C1 segment of cervical spinal cord (tissue), 14 donors: ENCODE results near the gene ANKS1A.
"Not testable (repeated sequence)": the region's sequence is repeated elsewhere in the genome, so short reads cannot be mapped to it uniquely, and the experiment has no call there.

Experiments used
- DNase-seq, 14 donors: peaks; one replicate each; lab custom pipeline; 2025; lab: John Stamatoyannopoulos, UW

The ANKS1A gene

DNA sequence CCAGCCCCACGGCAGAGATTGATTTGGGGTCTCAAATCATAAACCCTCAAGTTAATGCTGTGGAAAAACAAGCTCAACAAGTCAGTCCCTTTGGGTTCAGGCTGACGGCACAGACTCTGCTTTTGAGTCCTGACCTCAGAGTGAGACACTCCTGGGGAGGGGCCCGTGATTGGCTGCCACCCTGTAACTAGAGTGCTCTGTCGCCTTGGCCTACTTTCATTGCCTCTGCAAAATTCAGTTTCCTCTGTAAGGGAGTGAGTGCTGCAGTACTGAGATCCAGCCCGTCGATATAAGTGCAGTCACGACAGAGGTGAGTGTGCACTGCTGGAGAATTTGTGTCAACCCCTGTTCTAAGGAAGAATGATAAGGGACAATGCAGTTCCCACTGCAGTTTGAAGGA, 105.6 kb downstream of the ANKS1A start:
- no peak for DNase-seq

DNA sequence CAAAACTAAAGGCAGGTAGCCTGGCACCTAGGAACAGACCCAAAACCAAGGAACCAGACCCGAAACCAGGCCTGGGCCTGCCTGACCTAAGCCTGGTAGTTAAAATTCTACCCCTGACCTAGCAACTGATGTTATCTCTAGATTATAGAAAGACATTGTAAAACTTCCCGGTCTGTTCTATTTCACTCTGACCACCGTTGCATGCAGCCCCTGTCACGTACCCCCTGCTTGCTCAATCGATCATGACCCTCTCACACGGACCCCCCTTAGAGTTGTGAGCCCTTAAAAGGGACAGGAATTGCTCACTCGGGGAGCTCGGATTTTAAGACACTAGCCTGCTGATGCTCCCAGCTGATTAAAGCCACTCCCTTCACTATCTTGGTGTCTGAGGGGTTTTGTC, 109.4 kb downstream of the ANKS1A start:
- DNase-seq = not testable (repeated sequence)

DNA sequence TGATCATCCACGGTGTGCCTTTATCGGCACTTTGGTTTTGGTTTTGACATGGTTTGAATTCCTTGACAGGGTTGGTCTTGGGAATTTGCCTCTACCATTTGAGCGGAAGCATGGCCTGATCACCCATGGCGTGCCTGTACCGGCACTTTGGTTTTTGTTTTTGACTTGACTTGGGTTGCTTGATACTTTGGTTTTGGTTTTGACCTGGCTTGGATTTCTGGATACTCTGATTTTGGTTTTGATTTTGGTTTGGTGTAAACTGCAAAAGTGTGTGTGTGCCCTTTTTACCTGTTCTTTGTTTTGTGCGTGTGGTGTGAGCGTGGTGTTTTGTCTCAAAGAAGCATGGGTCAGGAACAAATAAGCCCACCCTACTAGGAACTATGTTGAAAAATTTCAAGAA, 110.1 kb downstream of the ANKS1A start:
- DNase-seq = not testable (repeated sequence)

DNA sequence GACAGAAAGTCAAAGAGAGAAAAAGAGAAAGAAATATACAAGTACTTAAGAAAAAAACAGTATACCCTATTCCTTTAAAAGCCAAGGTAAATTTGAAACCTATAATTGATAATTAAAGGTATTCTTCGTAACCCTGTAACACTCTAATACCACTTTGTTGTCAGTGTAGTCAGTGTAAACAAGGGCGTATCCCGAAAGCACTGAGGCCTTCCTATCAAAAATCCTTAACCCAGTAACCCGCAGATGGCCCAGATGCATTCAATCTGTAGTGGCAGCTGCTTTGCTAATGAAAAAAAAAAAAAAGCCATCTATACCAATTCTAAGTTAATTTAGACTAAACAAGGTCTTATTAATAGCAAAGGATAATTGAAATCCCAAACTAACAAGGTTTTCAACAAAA, 110.9 kb downstream of the ANKS1A start:
- DNase-seq = not testable (repeated sequence)

DNA sequence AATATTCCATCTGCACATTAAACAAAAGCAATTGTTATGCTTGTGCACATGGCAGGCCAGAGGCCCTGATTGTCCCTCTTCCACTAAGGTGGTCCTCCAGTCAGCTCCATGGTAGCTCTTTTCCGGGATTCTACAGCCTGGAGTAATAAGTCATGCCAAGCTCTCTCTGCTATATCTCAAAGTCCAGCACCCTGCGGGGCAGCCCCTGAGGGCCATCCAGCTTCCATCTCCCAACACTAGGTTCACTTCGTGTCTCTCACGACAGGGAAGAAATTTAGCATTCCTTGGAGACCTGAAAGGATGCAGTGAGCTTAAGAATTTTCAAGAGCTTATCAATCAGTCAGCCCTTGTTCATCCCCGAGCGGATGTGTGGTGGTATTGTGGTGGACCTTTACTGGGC, 112.3 kb downstream of the ANKS1A start:
- DNase-seq = not testable (repeated sequence)

DNA sequence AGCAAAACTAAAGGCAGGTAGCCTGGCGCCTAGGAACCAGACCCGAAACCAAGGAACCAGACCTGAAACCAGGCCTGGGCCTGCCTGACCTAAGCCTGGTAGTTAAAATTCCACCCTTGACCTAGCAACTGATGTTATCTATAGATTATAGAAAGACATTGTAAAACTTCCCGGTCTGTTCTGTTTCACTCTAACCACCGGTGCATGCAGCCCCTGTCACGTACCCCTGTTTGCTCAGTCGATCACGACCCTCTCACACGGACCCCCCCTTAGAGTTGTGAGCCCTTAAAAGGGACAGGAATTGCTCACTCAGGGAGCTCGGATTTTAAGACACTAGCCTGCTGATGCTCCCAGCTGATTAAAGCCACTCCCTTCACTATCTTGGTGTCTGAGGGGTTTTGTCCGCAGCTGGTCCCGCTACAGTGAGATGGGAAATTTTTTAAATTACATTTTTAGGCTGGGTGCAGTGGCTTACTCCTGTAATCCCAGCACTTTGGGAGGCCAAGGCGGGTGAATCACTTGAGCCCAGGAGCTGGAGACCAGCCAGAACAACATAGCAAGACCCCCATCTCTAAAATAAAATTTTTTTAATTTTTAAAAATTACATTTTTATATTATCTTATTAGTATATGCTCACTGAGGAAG, 115.0 kb downstream of the ANKS1A start:
- not testable (repeated sequence) for DNase-seq

DNA sequence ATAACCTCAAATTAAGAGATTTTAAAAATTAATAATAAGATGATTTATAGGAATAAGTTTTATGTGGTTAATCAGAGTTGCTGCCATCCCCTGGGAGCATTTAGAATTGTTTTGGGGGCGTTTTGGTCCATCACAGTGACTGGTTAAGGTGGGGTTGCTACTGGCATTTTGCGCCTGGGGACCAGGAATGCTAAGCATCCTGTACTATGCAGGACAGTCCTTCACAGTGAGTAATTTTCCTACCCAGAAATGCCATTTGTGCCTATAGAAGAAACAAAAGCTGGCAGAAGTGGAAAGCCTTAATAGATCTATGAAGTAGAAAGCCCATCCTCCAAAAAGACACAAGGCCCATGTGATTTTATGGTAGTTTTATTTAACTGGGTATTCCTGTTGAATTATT, 118.0 kb downstream of the ANKS1A start:
- no peak for DNase-seq

DNA sequence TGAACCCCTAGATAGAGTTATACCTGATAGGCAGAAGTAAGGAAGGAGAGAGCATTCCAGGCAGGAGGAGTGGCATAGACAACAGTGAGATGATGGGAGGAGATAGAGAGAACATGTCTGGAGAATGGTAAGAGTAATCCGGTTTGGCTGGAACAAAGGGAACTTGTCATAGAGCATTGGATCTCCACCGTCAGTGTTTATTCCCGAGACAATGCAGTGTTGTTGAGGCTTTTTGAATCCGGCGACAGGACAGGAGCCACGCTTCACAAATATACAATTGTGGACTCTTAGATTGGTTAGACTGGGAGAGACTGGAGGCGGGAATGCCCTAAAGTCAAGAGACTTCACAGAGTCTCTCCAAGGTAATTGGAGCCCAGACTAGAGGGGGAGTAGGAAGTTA, 119.8 kb downstream of the ANKS1A start:
- peak in 10 of 14 donors; percentile 11 to 70 (median 49) for DNase-seq

DNA sequence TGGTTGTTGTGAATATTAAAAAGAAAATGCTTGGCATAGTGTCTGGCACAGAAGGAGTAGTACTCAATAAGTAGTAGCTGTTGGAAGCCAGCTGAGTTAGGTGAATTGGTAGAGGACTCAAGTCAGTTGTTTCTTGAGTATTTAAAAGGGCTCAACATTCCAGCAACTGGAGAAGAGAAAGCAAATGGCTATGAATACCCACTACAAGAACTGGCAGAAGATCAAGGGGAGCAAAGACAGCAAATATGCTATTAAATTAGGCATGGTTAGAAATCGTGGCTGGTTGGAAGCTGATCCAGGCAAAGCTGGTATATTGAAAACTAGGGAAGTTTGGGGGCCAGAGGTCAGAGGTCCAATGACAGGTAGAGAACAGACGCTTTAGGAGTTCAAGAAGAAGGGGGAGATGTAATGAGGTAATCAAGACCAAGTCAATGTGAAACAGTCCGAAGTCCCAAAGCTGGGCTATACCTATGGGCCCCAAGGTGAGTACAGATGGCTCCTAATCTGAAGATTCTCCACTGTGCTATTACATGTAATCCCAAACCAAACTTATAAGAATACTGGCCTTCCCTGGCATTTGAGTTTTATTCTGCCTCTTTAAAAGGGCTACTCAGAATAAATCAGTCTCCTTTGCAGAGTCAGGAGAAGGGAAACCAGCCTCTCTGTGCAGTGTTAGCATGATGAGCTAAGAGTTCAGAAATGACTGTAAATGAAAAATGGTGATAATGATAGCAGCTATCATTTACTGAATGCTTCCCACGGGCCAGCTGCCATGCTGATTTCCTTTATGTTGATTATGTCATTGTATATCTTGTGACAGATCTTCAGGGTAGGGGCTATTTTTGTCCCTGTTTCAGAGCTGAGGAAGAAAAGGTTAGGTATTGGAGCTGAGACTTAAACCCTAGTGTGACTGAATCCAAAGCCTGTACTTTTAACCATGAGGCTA, 122.3 kb downstream of the ANKS1A start:
- DNase-seq = no peak

DNA sequence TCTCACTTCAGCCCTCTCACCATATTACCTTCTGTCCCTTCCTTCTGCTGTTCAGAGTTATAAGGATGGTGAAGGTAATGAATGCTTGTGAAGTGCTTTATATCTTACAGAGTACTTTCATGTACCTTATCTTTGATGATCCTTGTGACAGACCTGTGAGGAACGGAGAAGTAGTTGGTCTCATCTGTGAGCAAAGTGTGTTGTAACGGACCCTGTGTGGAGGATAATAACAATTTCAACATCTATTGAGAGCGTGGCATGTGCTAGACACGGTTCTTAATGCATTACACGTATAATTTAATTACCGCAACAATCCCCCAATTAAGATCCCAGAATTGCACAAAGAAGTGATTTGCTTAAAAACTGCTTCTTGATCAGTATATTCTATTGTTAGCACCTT, 124.6 kb downstream of the ANKS1A start:
- no peak for DNase-seq

DNA sequence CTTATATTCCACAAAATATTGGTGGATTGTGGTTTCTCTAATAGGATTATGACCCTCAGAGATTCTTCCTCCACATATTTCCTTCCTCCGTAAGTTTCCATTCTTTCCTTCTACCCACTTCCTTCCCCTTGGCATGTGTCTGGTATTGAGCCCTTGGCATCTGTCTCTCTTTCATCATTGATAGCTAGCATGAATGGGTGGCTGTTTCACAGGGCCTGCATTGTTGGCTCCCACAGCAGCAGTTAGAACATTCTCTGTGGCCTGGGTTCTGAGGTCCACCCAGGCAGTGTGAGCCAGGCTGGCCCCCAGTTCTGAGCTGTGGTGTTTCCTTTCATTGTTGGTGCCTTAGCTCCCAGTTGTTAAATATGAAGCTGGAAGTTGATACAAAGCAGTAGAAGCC, 125.3 kb downstream of the ANKS1A start:
- DNase-seq = peak in 11 of 14 donors; percentile 18 to 71 (median 53)

DNA sequence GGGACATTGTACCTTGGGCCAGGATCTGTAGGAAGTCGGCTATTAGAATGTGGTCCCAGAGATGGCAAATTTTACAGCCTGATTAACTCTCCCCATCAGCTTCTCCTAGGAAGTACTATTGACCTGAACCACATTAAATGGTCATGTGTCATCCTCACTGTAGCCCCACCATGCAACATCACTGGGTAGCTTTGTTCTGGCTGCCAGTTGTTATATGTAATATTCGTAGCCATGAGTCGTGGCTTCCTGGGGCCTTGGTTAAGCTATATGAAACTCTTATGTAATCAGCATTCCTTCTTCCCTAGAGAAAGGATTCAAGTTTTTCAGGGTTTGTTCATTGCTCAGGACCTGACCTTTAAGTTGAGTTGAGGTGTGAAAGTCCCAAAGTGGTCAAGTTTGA, 125.7 kb downstream of the ANKS1A start:
- DNase-seq = no peak

DNA sequence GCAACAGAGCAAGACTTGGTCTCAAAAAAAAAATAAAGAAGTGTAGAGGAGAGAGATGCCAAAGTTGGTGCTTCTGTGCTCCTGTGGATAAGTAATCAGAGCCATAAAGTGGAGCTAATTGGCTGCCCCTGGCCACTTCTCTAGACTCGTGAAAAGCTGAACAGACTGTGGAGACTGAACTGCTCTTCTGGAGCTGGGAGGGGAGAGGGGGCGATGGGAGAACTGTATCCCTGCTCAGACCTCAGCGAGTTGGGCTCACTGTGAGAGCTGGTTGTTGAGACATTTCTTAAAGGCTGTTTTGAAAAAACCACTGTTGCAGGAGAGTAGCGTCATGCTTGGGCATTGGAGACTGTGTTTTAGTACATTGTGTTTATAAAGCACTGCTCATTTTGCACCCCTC, 126.4 kb downstream of the ANKS1A start:
- no peak for DNase-seq

DNA sequence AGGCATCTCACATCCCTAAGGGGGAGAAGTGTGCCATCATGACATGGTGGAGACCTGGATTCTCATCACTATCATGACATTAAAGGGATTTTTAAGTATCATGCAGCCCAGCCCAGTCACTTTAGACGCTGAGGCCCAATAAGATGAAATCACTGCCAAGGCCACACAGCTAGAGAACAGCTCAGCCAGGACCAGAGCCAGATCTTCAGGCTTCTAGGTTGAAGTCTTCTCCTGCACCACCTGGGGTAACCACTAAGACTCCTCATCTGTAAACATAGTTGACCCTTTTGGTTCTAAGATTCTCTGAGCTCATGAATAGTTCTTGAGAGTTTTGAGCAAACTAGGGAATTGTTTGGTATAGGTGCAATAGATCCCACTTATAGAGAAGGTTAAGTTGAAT, 126.9 kb downstream of the ANKS1A start:
- DNase-seq = no peak

DNA sequence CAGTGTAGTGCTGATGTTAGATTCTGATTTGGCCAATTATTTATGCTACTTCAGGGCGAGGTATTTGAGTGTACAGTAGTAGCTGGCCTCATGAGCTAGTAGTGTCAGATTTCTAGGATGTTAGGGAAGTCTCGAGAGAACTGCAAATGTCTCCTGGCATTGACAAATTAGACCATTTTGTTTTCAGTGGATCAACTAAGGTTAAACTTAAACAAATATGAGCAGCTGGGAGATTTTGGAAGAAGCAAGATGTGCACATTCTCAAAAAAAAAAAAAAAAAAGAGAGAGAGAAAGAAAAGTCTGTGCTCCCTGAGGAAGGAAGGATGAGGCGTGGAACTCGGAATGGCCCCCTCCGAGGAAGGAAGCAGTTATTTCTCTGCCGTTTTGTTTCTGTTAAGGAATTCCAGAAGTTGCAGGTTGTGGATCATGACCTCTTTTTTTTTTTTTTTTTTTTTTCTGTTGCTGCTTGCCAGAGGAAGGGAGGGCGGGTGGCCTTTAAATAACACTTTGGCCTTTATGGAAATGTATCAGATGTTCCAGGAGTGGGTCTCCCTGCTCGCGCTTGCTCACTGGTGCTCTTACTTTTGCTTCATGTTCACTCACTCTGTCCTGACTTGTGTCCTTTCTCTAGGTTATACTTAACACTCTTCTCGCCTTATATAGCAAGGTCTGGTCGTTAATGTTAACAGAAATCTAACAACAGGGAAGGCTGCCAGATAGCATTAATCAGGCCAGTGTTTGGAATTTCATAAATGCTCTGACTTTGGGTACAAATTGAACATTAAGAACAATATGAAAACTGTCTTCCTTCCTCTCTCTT, 127.7 kb downstream of the ANKS1A start:
- no peak for DNase-seq

DNA sequence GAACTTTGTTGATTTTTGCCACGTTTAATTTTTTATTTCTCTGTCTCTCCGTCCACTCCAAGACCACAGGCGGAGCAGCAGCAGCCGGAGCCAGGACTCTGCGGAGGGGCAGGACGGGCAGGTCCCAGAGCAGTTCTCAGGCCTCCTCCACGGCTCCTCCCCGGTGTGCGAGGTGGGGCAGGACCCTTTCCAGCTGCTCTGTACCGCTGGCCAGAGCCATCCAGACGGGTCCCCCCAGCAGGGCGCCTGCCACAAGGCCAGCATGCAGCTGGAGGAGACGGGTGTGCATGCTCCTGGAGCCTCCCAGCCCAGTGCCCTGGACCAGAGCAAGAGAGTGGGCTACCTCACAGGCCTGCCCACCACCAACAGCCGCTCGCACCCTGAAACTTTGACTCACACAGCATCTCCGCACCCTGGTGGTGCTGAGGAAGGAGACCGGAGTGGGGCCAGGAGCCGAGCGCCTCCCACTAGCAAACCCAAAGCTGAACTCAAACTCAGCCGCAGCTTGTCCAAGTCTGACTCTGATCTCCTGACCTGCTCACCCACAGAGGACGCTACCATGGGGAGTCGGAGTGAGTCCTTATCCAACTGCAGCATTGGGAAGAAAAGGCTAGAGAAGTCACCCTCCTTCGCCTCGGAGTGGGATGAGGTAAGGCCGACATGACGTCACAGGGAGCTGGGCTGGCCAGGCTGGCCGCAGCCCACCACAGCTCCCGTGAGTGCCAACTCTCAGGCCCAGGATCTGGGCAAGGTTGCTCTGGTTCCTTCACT, 128.5 kb downstream of the ANKS1A start:
- DNase-seq = no peak

DNA sequence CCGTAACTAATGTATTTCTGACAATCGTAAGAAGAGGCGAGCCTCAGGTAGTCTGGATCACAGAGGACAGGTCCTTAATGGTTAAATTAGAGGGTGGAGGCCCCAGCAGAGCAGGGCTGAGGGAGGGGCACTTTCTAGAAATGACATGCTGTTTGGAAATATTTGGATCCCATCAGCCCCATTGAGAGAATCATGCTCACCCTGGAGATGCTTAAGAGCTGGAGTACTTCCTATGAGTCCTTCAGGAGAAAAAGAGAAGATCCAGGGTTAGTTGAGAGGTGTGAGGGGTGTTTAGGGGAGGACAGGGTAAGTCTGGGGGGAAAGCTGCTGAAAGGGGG, 129.1 kb downstream of the ANKS1A start:
- no peak for DNase-seq

DNA sequence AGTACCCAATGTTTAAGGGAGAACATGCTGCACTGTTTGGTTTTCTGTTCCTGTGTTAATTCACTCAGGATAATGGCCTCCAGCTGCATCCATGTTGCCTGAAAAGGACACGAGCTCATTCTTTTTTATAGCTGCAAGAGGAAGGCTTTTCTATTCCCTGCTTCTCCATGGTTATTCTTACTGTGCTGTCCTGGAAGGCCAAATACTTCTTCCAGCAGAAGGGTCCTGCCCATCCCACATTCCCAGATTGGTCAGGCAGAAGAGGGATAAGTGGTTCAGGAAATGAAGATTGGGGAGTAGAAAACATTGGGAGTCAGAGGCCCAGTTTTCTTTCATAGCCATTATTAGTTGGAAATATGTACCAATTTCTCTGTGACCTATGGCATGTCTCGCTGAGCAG, 129.7 kb downstream of the ANKS1A start:
- no peak for DNase-seq

DNA sequence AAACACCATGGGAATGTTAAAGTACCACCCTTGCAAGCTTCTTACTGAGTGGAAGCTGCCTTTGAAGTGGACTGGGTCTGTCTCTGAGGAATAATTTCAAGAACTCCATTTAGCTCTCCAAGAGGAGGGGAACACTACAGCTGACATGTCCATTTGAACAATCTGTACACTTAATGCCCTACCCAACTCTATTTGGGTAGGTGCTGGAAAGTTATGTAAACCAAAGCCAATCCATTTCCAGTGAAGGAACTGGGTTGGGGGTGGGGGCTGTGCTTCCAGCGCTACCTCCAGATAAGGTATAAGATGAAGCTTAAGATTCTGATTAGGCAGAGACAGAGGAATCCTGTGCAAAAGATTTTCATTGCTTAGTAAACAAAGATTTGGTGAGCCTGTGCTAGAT, 130.1 kb downstream of the ANKS1A start:
- DNase-seq = no peak

DNA sequence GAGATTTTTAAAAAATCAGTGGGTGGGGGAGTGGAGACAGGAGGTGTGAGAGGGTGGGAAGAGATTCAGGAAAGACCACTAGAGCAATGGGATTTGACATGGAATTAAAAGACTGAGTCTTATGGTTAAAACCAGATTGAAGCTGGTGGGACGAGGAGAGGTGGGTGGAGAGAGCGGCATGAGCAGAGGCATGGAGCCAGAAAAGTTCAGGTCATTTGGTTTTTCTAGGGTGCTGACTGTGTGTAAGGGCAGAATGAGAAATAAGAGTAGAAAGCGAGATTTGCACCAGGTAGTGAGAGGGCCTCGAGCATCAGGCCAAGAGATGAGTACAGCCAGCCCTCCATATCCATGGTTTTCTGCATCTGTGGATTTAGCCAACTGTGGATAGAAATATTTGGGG, 130.8 kb downstream of the ANKS1A start:
- no peak for DNase-seq

DNA sequence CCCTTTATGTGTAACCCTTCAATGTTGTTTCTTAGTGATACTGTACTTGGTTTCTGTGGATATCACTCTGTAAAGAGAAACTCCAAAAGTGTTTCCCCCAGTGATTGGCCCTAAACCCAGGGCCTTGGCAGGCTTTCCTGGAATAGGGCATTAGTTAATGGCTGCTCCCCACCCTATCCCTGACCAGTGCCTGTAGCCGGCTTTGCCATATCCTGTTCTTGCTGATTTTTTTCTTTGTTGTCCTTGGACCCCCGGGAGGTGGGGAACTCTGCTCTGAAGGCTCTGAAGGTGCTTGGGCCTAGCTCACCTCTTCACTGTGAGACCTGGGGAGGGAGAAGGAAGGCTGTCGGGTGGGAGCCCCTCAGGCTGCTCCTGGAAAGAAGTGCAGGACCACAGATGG, 131.9 kb downstream of the ANKS1A start:
- peak in 1 of 14 donors; percentile 29 for DNase-seq
